HEK293 (cell line): ENCODE measurements around the gene CD47.

Source experiments
- CTCF ChIA-PET: fragments of 350-600 bp; formaldehyde crosslinking; extraction: SDS; loops from one replicate; lab custom pipeline; 2021; ENCODE audit warnings: antibody characterized with exemption; lab: Yijun Ruan, JAX
- POLR2A ChIA-PET: fragments of 300-600 bp; formaldehyde crosslinking; extraction: SDS; loops from one replicate; lab custom pipeline; 2020; ENCODE audit warnings: antibody characterized with exemption, inconsistent platforms; lab: Yijun Ruan, JAX
- H3K27ac ChIP-seq: fragments of 200-500 bp; sonication (Bioruptor generic); 2 replicates; pipeline ENCODE4 v1.5.1; 2014; ENCODE audit warnings: low read depth, low read length, control low read depth, inconsistent platforms; ENCODE audit errors: extremely low read depth
- H3K36me3 ChIP-seq, 2 experiments: fragments of 200-500 bp in 1 of 2; sonication (Bioruptor generic) in 1 of 2; 1 replicate in 1 of 2; 2 replicates in 1 of 2; pipeline ENCODE4 v1.5.1; 2014 to 2017; ENCODE audit warnings: inconsistent platforms in 2 of 2, low read length in 2 of 2; ENCODE audit not compliant: control insufficient read depth in 2 of 2, insufficient read depth in 1 of 2
- H3K4me1 ChIP-seq: fragments of 200-500 bp; sonication (Bioruptor generic); 2 replicates; pipeline ENCODE4 v1.5.1; 2014; ENCODE audit warnings: mild to moderate bottlenecking, low read length, inconsistent platforms; ENCODE audit not compliant: control insufficient read depth, insufficient read depth
- H3K4me3 ChIP-seq: 2 replicates; pipeline ENCODE4 v1.5.1; 2011; ENCODE audit warnings: low read depth, mild to moderate bottlenecking, control low read depth, low read length, moderate library complexity
- H3K9me3 ChIP-seq: fragments of 200-500 bp; sonication (Bioruptor generic); 2 replicates; pipeline ENCODE4 v1.5.1; 2014; ENCODE audit warnings: low read depth, low read length, inconsistent platforms; ENCODE audit not compliant: control insufficient read depth, insufficient read depth
- CTCF ChIP-seq: fragments of 450-650 bp; formaldehyde crosslinking; IDR thresholded peaks from 2 replicates; pipeline ENCODE4 v1.5.1; 2016; ENCODE audit warnings: missing biosample characterization, missing genetic modification characterization
- GFI1B ChIP-seq: fragments of 450-650 bp; formaldehyde crosslinking; IDR thresholded peaks from 2 replicates; pipeline ENCODE4 v1.5.1; 2016; ENCODE audit warnings: missing biosample characterization, missing genetic modification characterization
- HIC1 ChIP-seq: fragments of 450-650 bp; formaldehyde crosslinking; IDR thresholded peaks from 2 replicates; pipeline ENCODE4 v1.5.1; 2016; ENCODE audit warnings: missing biosample characterization, missing genetic modification characterization
- PRDM4 ChIP-seq: fragments of 450-650 bp; formaldehyde crosslinking; IDR thresholded peaks from 2 replicates; pipeline ENCODE4 v1.5.1; 2017; ENCODE audit warnings: missing biosample characterization, missing genetic modification characterization
- SP3 ChIP-seq: fragments of 450-650 bp; formaldehyde crosslinking; IDR thresholded peaks from 2 replicates; pipeline ENCODE4 v1.5.1; 2016; ENCODE audit warnings: missing biosample characterization, missing genetic modification characterization
- SP7 ChIP-seq: fragments of 450-650 bp; formaldehyde crosslinking; IDR thresholded peaks from 2 replicates; pipeline ENCODE4 v1.5.1; 2016; ENCODE audit warnings: missing biosample characterization, missing genetic modification characterization
- ZBTB10 ChIP-seq: fragments of 450-650 bp; formaldehyde crosslinking; IDR thresholded peaks from 2 replicates; pipeline ENCODE4 v1.5.1; 2016; ENCODE audit warnings: missing biosample characterization, missing genetic modification characterization
- ZBTB48 ChIP-seq: fragments of 450-650 bp; formaldehyde crosslinking; IDR thresholded peaks from 2 replicates; pipeline ENCODE4 v1.5.1; 2016; ENCODE audit warnings: missing biosample characterization, missing genetic modification characterization
- ZNF169 ChIP-seq: fragments of 450-650 bp; formaldehyde crosslinking; IDR thresholded peaks from 2 replicates; pipeline ENCODE4 v1.5.1; 2016; ENCODE audit warnings: missing biosample characterization, missing genetic modification characterization
- ZNF174 ChIP-seq: fragments of 450-650 bp; formaldehyde crosslinking; IDR thresholded peaks from 2 replicates; pipeline ENCODE4 v1.5.0; 2017; ENCODE audit warnings: missing biosample characterization, mild to moderate bottlenecking, missing genetic modification characterization
- ZNF274 ChIP-seq, 2 experiments: fragments of 200-500 bp in 1 of 2; fragments of 450-650 bp in 1 of 2; sonication (Bioruptor generic) in 1 of 2; formaldehyde crosslinking in 1 of 2; IDR thresholded peaks; 2 replicates each; pipeline versions ENCODE4 v1.5.1 to v1.6.1; 2014 to 2016; ENCODE audit warnings: borderline replicate concordance in 1 of 2, inconsistent platforms in 1 of 2, low read length in 1 of 2, missing biosample characterization in 1 of 2, missing genetic modification characterization in 1 of 2
- ZNF350 ChIP-seq: fragments of 450-650 bp; formaldehyde crosslinking; IDR thresholded peaks from 2 replicates; pipeline ENCODE4 v1.5.0; 2017; ENCODE audit warnings: missing biosample characterization, mild to moderate bottlenecking, missing genetic modification characterization
- ZNF416 ChIP-seq: fragments of 450-650 bp; formaldehyde crosslinking; IDR thresholded peaks from 2 replicates; pipeline ENCODE4 v1.5.1; 2016; ENCODE audit warnings: missing biosample characterization, missing genetic modification characterization
- ZNF513 ChIP-seq: fragments of 450-650 bp; IDR thresholded peaks from 2 replicates; pipeline ENCODE4 v1.5.1; 2018; ENCODE audit warnings: missing biosample characterization, missing genetic modification characterization
- ZNF571 ChIP-seq: fragments of 450-650 bp; formaldehyde crosslinking; IDR thresholded peaks from 2 replicates; pipeline ENCODE4 v1.5.0; 2017; ENCODE audit warnings: missing biosample characterization, missing genetic modification characterization
- ZNF580 ChIP-seq: fragments of 450-650 bp; formaldehyde crosslinking; IDR thresholded peaks from 2 replicates; pipeline ENCODE4 v1.5.1; 2016; ENCODE audit warnings: missing biosample characterization, missing genetic modification characterization
- ZNF629 ChIP-seq: fragments of 450-650 bp; formaldehyde crosslinking; IDR thresholded peaks from 2 replicates; pipeline ENCODE4 v1.5.1; 2017; ENCODE audit warnings: missing biosample characterization, missing genetic modification characterization
- ZNF701 ChIP-seq: fragments of 450-650 bp; formaldehyde crosslinking; IDR thresholded peaks from 2 replicates; pipeline ENCODE4 v1.5.1; 2016; ENCODE audit warnings: missing biosample characterization, missing genetic modification characterization
- ZNF747 ChIP-seq: fragments of 450-650 bp; formaldehyde crosslinking; IDR thresholded peaks from 2 replicates; pipeline ENCODE4 v1.5.1; 2016; ENCODE audit warnings: missing biosample characterization, missing genetic modification characterization
- ZSCAN30 ChIP-seq: fragments of 450-650 bp; IDR thresholded peaks from 2 replicates; pipeline ENCODE4 v1.5.1; 2018; ENCODE audit warnings: missing biosample characterization, mild to moderate bottlenecking, missing genetic modification characterization, moderate library complexity
- ZSCAN5A ChIP-seq: fragments of 450-650 bp; formaldehyde crosslinking; IDR thresholded peaks from 2 replicates; pipeline ENCODE4 v1.5.1; 2016; ENCODE audit warnings: missing biosample characterization, missing genetic modification characterization
- ZXDB ChIP-seq: fragments of 450-650 bp; formaldehyde crosslinking; IDR thresholded peaks from 2 replicates; pipeline ENCODE4 v1.5.1; 2016; ENCODE audit warnings: missing biosample characterization, missing genetic modification characterization

Gene CD47

GRCh38 chr3:108130701-108131474 lies 40.1 kb upstream of the CD47 start (continued):
- TF ChIP-seq ZBTB10 (tag by site-specific recombination) (no peak), ZNF629 (0 out of 2 replicates have a peak, but pooled peaks have one; percentile 11), PRDM4 (tag by site-specific recombination) (no peak), ZNF350 (tag by site-specific recombination) (no peak), ZNF580 (tag by site-specific recombination) (no peak)
- TF ChIP-seq, all 188 proteins: peak for 4

- Histone ChIP-seq H3K4me3 (no peak overlapping the region), H3K4me1 (no peaks in the 10 kb centered on the region), H3K36me3 (no peaks in the 10 kb centered on the region)
- TF ChIP-seq SP3 = no peak
- TF ChIP-seq SP7 = no peak
- no peak for TF ChIP-seq ZBTB48 (tag by site-specific recombination)
- TF ChIP-seq ZSCAN30 (tag by site-specific recombination) = no peak
- TF ChIP-seq ZSCAN5A (tag by site-specific recombination) = no peak
- TF ChIP-seq ZNF174 = no peak
- TF ChIP-seq HIC1 = no peak
- no peak for TF ChIP-seq ZNF274 (IDR thresholded peaks at IDR 0.05; ENCODE audit: low read length)
- no peak for TF ChIP-seq ZNF274 (tag by site-specific recombination; IDR thresholded peaks at IDR 0.05; ENCODE audit: borderline replicate concordance)
- no peak for TF ChIP-seq ZNF169
- no peak for TF ChIP-seq ZNF701
- TF ChIP-seq ZNF513 (tag by site-specific recombination) = no peak
- TF ChIP-seq CTCF (tag by site-specific recombination) = no peak
- TF ChIP-seq ZNF571 (tag by site-specific recombination) = no peak
- TF ChIP-seq ZNF416 (tag by site-specific recombination) = no peak
- no peak for TF ChIP-seq ZXDB (tag by site-specific recombination)
- TF ChIP-seq ZNF747 = no peak
- no peak for TF ChIP-seq GFI1B (tag by site-specific recombination)
- TF ChIP-seq, all 188 proteins: peak for 0
- ChIA-PET POLR2A (no interaction called here), CTCF (interaction anchor here (0.7 kb wide), 1 partner anchor 348 kb away, joined by 3 read pairs; no protein-coding TSS in a partner anchor)
- no peak overlapping the region for H3K27ac ChIP-seq
- H3K9me3 ChIP-seq = no peaks in the 10 kb centered on the region
Measured at GRCh38 chr3:108130236-108130635, 39.4 kb upstream of the CD47 start.
